ENCODE results near the gene FBXO4.
"Not testable (repeated sequence)": the region's sequence is repeated elsewhere in the genome, so short reads cannot be mapped to it uniquely, and the experiment has no call there.

Gene FBXO4

GRCh38 chr5:41924526-41924871 is 582 bp upstream of the FBXO4 start:
- DNase-seq, result no peak

DNA sequence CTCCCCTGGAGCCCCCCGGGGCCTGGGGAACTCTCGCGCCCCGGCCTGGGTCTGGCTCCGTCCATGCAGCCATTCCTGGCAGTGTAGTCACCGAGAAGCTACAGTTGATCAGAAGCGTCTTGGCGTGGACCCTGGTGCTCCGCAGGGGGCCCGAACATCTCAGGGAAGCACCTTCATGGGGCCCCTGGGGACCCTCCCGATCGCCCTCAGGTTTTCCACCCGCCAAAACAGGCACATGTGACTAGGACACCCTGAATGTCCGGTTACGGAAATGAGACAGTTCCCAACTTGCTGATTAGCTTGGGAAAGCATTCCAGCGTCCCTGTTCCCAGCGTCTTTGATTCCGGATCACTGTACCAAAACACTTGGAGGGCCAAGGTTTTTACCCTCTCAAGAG is 472 bp downstream of the FBXO4 start:
- DNase-seq, result peak in 1 of 2 donors; percentile 3

- DNase-seq, result no peak
Observed at GRCh38 chr5:41927604-41928003, 2.5 kb downstream of the FBXO4 start.

GRCh38 chr5:41929035-41929434 is 4.0 kb downstream of the FBXO4 start:
- no peak for DNase-seq

GRCh38 chr5:41932770-41933169 is 7.7 kb downstream of the FBXO4 start:
- DNase-seq, result no peak

DNA sequence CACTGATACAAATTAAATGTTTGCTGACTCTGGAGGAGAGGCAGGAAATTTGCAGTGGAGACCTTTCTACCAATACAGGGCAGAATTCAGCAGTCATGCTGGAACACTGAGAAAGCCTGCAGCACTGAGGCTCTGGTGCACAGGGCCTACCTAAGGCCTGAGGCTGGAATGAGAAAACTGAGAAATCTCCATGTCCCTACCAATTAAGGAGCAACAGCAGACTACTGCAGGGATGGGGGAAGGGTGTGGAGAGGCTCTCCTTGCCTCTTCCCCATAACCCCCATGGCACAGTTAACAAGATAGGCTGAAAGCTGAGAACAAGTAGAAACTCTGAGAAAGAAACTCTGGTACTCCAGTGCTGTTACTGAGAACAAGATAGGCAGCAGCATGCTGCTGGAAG is 10.5 kb downstream of the FBXO4 start:
- no peak for DNase-seq

DNA sequence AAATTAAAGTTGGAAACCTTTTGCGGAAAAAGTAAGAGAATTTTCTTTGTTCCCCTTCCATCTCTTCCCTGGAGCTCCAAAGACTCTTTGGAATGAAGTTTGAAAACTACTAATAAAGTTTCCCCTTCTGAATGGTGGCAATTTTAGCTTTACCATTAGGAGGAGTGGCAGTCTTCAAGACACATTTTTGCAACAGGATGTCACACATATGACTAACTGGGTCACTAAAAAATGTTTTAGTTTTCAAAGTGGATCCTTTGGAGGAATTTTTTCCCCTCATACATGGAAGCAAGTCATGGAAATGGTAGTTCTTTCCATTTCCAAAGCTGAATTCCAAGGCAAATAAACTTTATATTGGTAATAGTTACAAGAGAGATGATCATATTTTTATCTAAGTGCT is 15.6 kb downstream of the FBXO4 start:
- DNase-seq, result no peak

GRCh38 chr5:41945332-41945955 is 20.4 kb downstream of the FBXO4 start:
- not testable (repeated sequence) for DNase-seq

DNA sequence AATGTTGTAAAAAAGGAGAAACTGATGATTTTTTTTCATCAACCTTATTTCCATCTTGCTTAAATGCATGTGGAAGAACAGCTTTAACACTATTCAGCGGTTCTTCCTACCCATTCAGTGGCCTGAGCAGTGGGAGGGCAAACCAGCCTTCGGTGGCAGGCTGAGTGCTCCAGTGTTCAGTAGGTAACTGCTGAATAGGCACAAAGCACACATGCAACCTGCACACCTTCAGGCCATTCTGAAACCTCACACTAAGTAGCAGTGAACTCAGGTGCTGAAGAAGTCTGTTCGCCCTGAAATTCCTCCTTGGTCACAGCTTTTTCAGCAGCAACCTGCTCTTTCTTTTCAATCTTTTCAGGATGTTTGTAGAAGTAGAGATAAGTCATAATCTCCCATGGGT is 26.1 kb downstream of the FBXO4 start:
- no peak for DNase-seq

GRCh38 chr5:41954286-41954685 is 29.2 kb downstream of the FBXO4 start:
- DNase-seq, result no peak

DNA sequence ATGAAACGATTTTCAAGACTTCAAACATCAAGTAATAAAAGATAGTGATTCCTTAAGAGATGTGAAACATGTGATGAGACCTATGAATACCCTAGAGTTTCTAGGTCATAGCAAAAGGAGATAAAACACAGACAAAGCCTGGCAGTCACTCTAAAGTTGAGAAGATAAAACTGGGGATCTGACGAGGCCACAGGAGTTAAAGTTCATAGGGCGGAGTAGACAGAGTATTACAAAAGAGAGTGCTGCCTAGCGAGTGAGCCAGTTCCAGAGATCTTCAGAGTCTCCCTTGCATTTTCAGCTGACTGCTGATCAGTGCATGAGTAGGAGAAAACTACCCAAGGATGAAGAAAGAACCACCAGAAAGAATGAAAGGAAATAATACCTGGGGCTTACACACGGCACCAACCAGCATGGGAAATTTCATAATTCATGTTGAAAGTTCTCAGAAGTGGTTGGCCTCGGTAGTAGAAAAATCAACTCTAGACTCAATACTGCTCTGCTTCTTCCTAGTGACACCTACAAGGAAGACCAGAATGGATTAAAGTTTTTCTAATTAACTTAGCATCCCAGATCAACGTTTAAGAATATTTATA is 30.4 kb downstream of the FBXO4 start:
- no peak for DNase-seq

- no peak for DNase-seq
Observed at GRCh38 chr5:41956943-41957342, 31.9 kb downstream of the FBXO4 start.

DNA sequence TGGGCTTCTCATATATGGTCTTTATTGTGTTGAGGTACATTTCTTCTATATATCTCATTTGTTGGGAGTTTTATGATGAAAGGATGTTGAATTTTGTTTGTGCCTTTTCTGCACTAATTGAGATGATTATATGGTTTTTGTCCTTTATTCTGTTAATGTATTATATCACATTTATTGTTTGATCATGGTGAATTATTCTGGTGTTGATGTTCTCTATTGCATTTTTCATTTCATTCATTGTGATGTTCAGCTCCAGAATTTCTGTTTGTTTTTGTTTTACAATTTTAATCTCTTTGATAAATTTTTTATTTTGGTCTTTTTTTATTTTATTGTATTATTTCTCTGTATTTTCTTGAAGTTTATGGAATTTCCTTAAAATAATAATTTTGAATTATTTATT is 35.4 kb downstream of the FBXO4 start:
- no peak for DNase-seq

DNA sequence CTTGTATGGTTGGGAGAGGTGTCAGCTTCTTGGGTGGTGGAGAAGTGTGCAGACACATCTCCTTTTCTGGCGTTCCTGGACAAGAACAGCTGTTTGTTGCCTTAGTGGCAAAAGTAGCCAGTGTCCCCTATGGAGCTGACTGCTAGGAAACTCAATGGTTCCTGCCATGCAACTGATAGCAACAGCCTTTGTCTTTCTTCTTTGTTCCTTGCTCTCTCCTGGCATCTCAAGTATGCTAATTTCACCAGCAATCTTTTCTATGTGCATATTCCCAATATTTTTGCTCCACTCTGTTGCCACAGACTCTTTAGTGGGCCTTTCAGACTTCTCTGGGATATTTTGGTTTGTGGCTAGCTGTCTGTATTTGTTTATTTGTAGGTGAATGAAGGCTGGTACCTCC is 36.7 kb downstream of the FBXO4 start:
- no peak for DNase-seq

DNA sequence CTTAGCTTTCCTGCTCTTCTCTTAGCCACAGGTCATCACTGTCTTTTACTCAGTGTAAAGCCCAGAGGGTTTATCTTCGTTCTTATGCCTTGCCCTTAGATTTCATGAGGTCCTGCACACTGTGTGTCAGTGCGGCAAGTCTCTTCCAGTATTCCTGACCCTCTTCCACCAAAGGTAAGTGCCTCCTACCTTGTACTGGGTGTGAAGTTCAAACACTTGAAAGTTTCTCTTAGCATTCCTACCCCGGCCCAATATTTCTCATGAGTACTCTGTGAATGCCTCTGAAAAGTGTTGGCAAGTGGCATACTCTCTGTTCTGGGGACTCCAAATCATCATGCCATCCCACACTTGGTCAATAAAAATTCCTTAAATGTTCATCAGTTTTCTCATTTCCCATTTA is 37.4 kb downstream of the FBXO4 start:
- DNase-seq, result no peak

GRCh38 chr5:41966401-41967105 is 41.5 kb downstream of the FBXO4 start:
- no peak for DNase-seq

- DNase-seq, result no peak
Observed at GRCh38 chr5:41967401-41967800, 42.3 kb downstream of the FBXO4 start.

GRCh38 chr5:41968153-41968723 is 43.2 kb downstream of the FBXO4 start:
- no peak for DNase-seq

GRCh38 chr5:41973087-41973486 is 48.0 kb downstream of the FBXO4 start:
- no peak for DNase-seq

GRCh38 chr5:41973887-41974286 is 48.8 kb downstream of the FBXO4 start:
- DNase-seq, result no peak

- DNase-seq, result no peak
Observed at GRCh38 chr5:41978676-41979075, 53.6 kb downstream of the FBXO4 start.

DNA sequence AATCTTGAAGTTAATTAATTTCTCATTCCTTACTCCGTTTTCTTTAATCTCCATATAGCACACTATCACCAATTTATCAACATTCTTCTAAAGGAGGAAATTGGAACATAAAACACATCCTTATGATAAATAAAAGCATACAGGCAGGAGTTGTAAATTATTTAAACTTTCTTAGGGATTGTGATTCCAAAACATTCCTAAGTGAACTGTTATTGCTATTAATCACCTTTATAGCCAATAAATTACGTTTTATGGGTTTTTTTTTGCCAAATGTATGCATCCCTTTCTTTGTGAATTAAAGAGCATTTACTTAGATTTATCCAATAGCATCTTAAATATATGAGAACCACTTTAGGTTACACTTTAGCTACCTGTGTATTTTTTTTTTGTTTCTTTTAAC is 55.3 kb downstream of the FBXO4 start:
- DNase-seq, result no peak

GRCh38 chr5:41980870-41981269 is 55.8 kb downstream of the FBXO4 start:
- no peak for DNase-seq

DNA sequence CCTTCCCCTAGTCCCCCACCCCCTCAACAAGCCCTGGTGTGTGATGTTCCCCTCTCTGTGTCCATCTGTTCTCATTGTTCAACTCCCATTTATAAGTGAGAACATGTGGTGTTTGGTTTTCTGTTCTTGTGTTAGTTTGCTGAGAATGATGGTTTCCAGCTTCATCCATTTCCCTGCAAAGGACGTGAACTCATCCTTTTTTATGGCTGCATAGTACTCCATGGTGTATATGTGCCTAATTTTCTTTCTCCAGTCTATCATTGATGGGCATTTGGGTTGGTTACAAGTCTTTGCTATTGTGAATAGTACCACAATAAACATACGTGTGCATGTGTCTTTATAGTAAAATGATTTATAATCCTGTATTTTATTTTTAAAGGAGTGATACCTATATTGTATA is 57.8 kb downstream of the FBXO4 start:
- not testable (repeated sequence) for DNase-seq

All from bone marrow (tissue), 2 donors.